K562 (cell line): Measurements from ENCODE around the gene FAXC. TPM values are rescaled to one million over a fixed set of nuclear protein-coding genes. Genes with fewer than 3 reads are reported as not detected.

ENCODE experiments used
- ARNT ChIP-seq, 2 experiments: fragments of 450-650 bp; IDR thresholded peaks; 2 replicates each; pipeline ENCODE4 v1.6.1; 2016; ENCODE audit warnings: mild to moderate bottlenecking in 1 of 2
- CREB3 ChIP-seq: fragments of 450-650 bp; conservative IDR thresholded peaks from 2 replicates; pipeline ENCODE4 v1.6.1; 2016; ENCODE audit warnings: missing genetic modification characterization, low read depth, mild to moderate bottlenecking, missing compliant biosample characterization, moderate library complexity
- FOXK1 ChIP-seq: sonication (generic); formaldehyde crosslinking; IDR thresholded peaks from 2 replicates; pipeline ENCODE4 v1.8.0; 2022; ENCODE audit warnings: missing genetic modification reagents, mild to moderate bottlenecking, borderline replicate concordance
- MAZ ChIP-seq, 2 experiments: fragments of 450-650 bp in 1 of 2; sonication (generic) in 1 of 2; formaldehyde crosslinking; IDR thresholded peaks in 1 of 2; conservative IDR thresholded peaks in 1 of 2; 2 replicates each; pipeline versions ENCODE4 v1.4.0 to v1.5.0; 2020; ENCODE audit warnings: mild to moderate bottlenecking in 1 of 2, missing genetic modification reagents in 1 of 2
- MCM3 ChIP-seq: fragments of 450-650 bp; IDR thresholded peaks from 2 replicates; pipeline ENCODE4 v1.6.1; 2016
- NCOA6 ChIP-seq: fragments of 450-650 bp; IDR thresholded peaks from 2 replicates; pipeline ENCODE4 v1.6.1; 2017; ENCODE audit warnings: mild to moderate bottlenecking
- NR2C1 ChIP-seq, 2 experiments: fragments of 450-650 bp; IDR thresholded peaks; 2 replicates each; pipeline ENCODE4 v1.6.1; 2017; ENCODE audit warnings: mild to moderate bottlenecking in 2 of 2, antibody characterized with exemption in 1 of 2, inconsistent platforms in 1 of 2, missing compliant biosample characterization in 1 of 2, missing genetic modification characterization in 1 of 2
- TCF3 ChIP-seq: sonication (generic); formaldehyde crosslinking; IDR thresholded peaks from 2 replicates; pipeline ENCODE4 v1.4.0; 2020; ENCODE audit warnings: mild to moderate bottlenecking, missing genetic modification reagents
- TFAP4 ChIP-seq: sonication (generic); formaldehyde crosslinking; IDR thresholded peaks from 2 replicates; pipeline ENCODE4 v1.8.0; 2022; ENCODE audit warnings: missing genetic modification reagents, mild to moderate bottlenecking, moderate library complexity, borderline replicate concordance
- TRIM28 ChIP-seq: fragments of 450-650 bp; IDR thresholded peaks from 2 replicates; pipeline ENCODE4 v1.6.1; 2017
- ZNF253 ChIP-seq: fragments of 250-450 bp; sonication (Bioruptor Pico); conservative IDR thresholded peaks from 2 replicates; pipeline ENCODE4 v1.6.1; 2021; ENCODE audit warnings: mild to moderate bottlenecking
- ZNF436 ChIP-seq: fragments of 250-450, 450-650 bp; sonication (Bioruptor Pico); formaldehyde crosslinking; IDR thresholded peaks from 2 replicates; pipeline ENCODE4 v1.7.0; 2020; ENCODE audit warnings: mild to moderate bottlenecking
- ZNF699 ChIP-seq: fragments of 250-450 bp; sonication (Bioruptor Pico); IDR thresholded peaks from 2 replicates; pipeline ENCODE4 v1.8.0; 2021; ENCODE audit warnings: mild to moderate bottlenecking, moderate library complexity; ENCODE audit not compliant: insufficient replicate concordance
- polyA plus RNA-seq, 8 experiments: library from polyadenylated mRNA; depleted of rRNA in 4 of 8; stranded (reverse) in 5 of 8; unstranded in 3 of 8; fragments of >200 nt; fragmentation: Nextera tagmentation in 2 of 8; fragmentation: Illumina TruSeq in 1 of 8; extraction: Ambion mirVana in 2 of 8; extraction: Trizol in 1 of 8; gene quantifications; 2 replicates each; pipeline versions ENCODE4 v1.2.1 to v1.2.3, GENCODE V29; 2011 to 2014; ENCODE audit warnings: inconsistent platforms in 1 of 8, missing spikeins in 1 of 8
- total RNA-seq, 7 experiments: library from RNA; depleted of rRNA in 6 of 7; stranded (reverse); fragments of >200 nt in 6 of 7; fragmentation: Illumina TruSeq in 2 of 7; extraction: Trizol in 2 of 7; gene quantifications; 2 replicates each; pipeline versions ENCODE4 v1.2.1 to v1.2.3, GENCODE V29; 2011 to 2021; ENCODE audit warnings: low replicate concordance in 1 of 7
- TF ChIP-seq, protein P1 (sequence below): fragments of 250-450 bp; sonication (Bioruptor Pico); IDR thresholded peaks from 2 replicates; pipeline ENCODE4 v1.8.0; 2022; ENCODE audit warnings: inconsistent platforms
- TF ChIP-seq, protein P2 (sequence below), 2 experiments: IDR thresholded peaks in 1 of 2; conservative IDR thresholded peaks in 1 of 2; 2 replicates each; pipeline ENCODE4 v1.6.1; 2016; ENCODE audit warnings: low read depth in 2 of 2, mild to moderate bottlenecking in 1 of 2, missing compliant biosample characterization in 1 of 2, missing genetic modification characterization in 1 of 2, moderate library complexity in 1 of 2

The FAXC gene
- total and polyA plus RNA-seq, 9 of the 15 experiments (the other 6 are each of a cell fraction or from before 2014, with no cell fraction given), result 0.06 to 0.40 (median 0.13) TPM; not detected in 5

DNA sequence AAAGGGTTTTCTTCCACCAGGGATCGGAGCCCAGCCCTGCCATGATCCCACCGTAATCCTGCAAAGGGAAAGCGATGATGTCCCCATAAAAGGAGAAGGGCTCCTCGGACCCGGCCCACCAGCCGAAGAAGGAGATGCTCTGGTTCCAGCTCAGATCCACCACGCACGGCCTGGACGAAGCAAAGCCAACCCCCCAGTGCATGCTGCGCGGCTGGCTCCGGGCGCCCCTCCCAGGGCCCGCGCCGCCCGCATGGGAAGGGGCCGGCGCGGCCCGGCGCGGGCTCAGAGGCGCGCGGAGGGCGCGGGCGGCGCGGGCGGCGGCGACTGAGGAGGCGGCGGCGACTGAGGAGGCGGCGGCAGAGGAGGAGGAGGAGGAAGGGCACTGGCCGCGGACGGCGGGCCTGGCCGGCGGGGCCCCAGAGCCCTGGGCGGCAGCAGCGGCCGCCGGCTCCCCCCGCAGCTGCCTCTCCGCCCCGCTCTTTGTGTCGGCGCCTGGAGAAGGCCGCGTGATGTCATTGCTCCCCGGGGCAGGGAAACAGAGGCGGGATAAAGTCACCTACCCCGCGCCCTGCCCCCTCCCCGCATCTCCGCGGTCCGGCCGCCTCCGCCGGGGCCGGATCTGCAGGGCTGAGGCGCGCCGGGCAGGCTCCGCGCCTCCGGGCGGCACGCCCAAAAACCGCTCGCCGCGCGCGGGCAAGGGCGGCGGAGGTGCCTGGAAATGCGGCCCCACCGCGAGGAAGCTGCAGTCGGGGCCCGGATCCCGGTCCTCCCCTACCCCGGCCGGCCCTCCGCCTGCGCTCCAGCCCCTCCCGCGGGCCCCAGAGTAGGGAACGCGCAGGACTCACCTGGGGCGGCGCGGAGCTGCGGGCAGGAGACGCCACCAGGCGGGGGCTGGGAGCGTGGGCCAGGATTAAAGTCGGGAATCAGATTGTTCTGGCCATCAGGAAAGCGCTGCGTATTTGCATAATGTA lies at the start of gene FAXC (continued):
- TF ChIP-seq, protein P1, sequence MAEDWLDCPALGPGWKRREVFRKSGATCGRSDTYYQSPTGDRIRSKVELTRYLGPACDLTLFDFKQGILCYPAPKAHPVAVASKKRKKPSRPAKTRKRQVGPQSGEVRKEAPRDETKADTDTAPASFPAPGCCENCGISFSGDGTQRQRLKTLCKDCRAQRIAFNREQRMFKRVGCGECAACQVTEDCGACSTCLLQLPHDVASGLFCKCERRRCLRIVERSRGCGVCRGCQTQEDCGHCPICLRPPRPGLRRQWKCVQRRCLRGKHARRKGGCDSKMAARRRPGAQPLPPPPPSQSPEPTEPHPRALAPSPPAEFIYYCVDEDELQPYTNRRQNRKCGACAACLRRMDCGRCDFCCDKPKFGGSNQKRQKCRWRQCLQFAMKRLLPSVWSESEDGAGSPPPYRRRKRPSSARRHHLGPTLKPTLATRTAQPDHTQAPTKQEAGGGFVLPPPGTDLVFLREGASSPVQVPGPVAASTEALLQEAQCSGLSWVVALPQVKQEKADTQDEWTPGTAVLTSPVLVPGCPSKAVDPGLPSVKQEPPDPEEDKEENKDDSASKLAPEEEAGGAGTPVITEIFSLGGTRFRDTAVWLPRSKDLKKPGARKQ (CRISPR knock-in tag), result no peak
- no peak for TF ChIP-seq CREB3 (tag)
- TF ChIP-seq NR2C1 (IDR thresholded peaks at IDR 0.05), result no peak
- TF ChIP-seq NR2C1 (tag; IDR thresholded peaks at IDR 0.05), result no peak
- TF ChIP-seq NCOA6, result no peak
- no peak for TF ChIP-seq TCF3
- TF ChIP-seq TFAP4, result 0 out of 2 replicates have a peak, but pooled peaks have one; percentile 21
- no peak for TF ChIP-seq ZNF436 (CRISPR knock-in tag)
- no peak for TF ChIP-seq ARNT (IDR thresholded peaks at IDR 0.05)
- no peak for TF ChIP-seq ZNF253 (CRISPR knock-in tag)
- TF ChIP-seq FOXK1, result no peak
- no peak for TF ChIP-seq ZNF699
- TF ChIP-seq, protein P2, sequence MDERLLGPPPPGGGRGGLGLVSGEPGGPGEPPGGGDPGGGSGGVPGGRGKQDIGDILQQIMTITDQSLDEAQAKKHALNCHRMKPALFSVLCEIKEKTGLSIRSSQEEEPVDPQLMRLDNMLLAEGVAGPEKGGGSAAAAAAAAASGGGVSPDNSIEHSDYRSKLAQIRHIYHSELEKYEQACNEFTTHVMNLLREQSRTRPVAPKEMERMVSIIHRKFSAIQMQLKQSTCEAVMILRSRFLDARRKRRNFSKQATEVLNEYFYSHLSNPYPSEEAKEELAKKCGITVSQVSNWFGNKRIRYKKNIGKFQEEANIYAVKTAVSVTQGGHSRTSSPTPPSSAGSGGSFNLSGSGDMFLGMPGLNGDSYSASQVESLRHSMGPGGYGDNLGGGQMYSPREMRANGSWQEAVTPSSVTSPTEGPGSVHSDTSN (CRISPR knock-in tag; IDR thresholded peaks at IDR 0.05; ENCODE audit: low read depth), result no peak
- TF ChIP-seq, protein P2 (tag; conservative IDR thresholded peaks at IDR 0.05; ENCODE audit: low read depth), result no peak
- no peak for TF ChIP-seq TRIM28
- no peak for TF ChIP-seq MCM3
- TF ChIP-seq MAZ (CRISPR knock-in tag; conservative IDR thresholded peaks at IDR 0.05 in 1 of 2, IDR thresholded peaks at IDR 0.05 in 1 of 2), result peak in 1 of 2 experiments; percentile 24; a peak in 1 of 4 replicates
